ENCODE data around the gene TAF15.

Gene TAF15

DNA sequence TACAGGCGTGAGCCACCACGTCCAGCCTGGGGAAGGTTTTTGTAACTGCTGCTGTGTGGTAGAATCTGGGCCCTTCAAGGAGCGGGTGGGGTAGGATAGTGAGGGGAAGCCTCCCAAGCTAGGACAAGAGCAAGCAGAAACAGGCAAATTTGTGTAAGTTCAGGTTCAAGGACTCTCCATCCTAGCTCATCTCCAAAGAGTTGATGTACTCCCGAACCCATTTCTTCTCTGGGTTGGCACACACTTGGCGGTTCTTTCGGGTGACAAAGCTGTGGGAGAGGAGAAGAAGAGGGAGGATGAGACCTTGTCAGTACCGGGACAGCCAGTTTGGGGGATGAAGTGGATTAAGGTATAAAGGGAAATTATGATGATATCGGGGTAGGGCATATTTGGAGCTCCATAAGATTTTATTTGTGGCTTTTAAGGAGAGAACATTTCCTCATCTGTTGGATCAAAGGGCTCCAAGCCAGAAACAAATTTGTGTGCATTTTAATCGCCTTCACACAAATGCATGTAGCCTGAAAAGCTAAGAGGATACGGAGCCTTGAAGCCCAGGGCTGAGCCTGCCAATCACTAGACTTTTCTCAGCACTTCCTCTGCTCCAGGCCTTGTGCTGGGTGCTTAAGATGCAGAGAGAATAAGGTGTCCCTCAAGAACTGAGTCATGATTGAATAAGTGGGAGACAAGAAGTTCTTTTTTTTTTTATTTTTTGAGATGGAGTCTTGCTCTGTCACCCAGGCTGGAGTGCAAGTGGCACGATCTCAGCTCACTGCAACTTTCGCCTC lies 63.1 kb downstream of the TAF15 start:
- DNase-seq (ENCODE audit: low spot score), result no peak

DNA sequence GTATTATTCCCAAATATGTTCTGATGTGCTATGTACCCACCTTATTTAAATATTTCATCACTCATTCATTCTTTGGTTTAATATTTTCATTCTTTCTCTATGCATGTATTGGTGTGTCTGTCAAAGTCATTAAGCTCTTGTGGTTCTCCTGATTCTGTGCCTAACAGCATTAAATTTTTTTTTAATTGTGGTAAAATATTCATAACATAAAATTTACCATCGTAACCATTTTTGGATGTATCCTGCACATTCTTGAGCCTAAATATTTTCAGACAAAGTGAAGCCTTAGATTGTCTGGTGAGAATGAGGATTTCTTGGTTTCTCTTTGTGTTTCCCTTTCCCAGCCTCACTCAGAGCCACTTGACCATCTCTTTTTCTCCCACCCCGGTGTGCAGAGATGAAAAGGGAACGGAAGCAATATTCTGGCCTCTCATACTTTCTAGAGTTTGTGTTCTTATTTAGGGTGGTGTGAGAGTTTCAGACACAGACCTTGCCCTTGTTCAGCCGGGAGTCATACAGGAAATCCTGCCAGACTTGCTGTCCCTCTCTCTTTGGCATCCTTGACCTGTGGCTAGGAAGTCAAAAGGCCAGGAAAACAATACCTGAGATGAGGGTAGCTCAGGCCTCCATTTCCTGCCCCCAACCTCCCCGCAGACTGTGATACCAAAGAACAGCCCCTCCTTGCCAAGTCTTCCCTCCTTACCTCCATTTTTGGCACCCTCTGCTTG lies 66.0 kb downstream of the TAF15 start:
- DNase-seq (ENCODE audit: low spot score), result no peak

DNA sequence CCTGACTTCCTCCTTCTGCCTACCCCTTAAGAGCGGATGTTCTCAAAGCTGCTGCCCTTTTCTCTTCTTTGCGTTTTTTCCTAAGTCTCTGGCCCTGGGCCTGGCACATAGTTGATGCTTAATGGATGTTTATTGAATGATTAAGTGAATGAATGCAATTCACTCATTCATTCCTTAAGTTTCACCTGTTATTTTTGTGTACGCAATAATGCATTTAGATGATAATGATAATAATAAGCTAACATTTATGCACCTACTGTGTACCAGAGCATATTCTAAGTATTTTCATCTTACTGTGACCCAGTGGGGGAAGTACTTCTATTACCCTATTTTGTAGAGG lies 66.5 kb downstream of the TAF15 start:
- DNase-seq (ENCODE audit: low spot score), result no peak

GRCh38 chr17:35876534-35876933 lies 67.2 kb downstream of the TAF15 start:
- no peak for DNase-seq (ENCODE audit: low spot score)

DNA sequence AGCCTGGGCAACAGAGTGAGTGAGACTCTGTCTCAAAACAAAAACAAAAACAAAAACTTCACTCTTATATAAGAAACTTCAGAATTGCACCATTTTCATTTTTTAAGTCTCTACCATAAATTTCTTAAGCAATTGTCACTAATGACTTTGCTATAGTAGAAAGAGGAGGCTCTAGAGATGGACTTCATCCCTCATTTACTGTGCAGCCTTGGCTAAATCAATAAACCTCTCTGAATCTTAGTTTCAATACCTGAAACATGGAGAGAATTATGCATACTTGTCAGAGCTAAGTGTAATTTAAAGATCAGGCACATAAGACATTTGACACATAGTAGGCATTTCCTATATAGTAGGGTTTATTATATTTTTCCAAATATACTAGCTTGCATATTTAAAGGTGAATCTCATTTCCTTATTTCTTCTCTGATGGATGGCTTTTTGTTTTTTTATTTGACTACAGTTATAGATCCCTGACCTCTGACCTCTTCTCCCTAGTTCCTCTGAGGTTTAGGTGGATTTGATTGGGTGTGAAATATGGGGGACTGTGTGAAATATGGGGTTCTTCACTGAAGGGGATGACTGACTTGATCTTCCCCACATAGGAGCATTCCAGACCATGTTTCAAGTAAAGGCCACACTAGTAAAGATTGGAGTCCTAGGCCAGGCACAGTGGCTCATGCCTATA lies 68.2 kb downstream of the TAF15 start:
- no peak for DNase-seq (ENCODE audit: low spot score)

DNA sequence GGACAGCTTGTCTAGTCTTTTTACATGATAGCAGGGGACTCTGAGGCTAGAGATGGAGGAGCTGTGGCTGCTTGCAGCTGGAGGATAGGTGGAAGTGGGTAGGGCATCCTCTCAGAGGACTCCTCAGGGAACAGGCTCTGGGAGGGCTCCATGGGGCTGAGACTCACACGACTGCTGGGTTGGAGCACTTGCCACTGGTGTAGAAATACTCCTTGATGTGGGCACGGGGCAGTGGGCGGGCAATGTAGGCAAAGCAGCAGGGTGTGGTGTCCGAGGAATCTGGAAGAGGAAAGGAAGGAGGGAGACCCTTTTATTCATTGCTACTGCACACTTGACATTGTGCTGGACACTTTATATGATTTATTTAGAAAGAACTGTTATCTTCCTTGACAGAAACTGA lies 69.1 kb downstream of the TAF15 start:
- no peak for DNase-seq (ENCODE audit: low spot score)

GRCh38 chr17:35879773-35880654 lies 70.7 kb downstream of the TAF15 start, which contains the start of gene CCL5:
CCL5 (minus strand) TSS chr17:35880360.
- peak; percentile 55 for DNase-seq (ENCODE audit: low spot score)

GRCh38 chr17:35889241-35889640 lies 80.0 kb downstream of the TAF15 start:
- DNase-seq (ENCODE audit: low spot score), result peak; percentile 42

DNA sequence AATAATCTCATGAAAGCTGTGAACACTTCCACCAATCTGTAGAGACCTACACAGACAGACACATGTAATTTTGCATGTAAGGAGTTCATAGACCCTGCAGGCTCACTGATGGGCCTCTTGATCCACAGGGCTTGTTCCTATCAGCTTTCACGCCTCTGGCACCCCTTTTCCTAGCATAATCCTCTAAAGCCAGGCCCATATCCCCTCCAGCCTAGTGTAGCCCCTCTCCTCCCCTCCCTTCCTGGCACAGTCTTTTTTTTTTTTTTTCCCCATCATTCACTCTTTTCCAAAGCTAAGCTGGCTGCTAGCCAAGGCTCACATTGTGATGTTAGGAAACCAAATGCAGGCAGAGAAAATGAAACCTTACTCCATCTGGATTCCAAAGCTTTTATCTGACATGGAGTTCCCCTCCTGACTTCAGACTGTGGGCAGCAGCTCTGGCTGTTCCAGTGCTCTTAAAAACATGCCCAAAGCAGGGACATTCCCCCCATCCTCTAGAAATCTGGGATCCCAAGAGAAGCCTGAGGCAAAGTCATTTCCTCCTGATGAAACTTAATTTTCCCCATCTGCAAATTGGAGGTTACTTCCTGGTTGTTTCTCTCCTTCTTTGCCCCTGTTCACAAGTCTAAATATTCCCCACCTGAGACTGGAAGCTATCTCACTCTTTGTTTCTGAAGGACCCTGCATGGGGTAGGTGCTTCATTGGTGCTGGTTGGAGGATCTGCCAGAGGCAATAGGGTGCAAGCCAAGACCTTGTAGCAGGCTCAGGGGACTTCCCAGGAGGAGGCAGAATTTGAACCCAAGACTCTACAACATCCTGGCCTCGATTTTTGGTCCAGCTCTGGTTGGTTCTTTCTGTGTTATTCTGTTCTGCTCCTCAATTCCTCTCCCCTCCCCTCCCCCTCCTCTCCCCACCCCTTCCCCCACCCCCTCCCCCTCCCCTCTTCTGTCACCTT lies 80.8 kb downstream of the TAF15 start:
- DNase-seq (ENCODE audit: low spot score), result no peak

DNA sequence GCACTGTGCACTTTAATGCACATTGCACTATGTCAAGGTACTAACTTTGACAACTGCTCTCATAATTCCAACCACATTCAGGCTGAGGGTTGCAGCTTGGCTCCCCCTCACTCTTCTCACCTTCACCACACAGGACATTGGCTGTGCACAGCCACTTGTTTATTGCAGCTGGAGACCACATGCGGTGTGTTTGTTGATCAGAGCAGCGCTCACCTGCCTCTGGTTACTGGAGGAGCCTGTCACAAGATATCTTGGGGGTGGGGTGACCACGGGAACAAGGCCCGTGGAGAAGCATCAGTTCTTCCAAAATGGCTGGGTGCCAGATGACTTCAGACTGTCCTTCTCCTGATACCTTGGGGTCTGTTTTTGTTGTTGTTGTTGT lies 81.5 kb downstream of the TAF15 start:
- peak; percentile 82 for DNase-seq (ENCODE audit: low spot score)

DNA sequence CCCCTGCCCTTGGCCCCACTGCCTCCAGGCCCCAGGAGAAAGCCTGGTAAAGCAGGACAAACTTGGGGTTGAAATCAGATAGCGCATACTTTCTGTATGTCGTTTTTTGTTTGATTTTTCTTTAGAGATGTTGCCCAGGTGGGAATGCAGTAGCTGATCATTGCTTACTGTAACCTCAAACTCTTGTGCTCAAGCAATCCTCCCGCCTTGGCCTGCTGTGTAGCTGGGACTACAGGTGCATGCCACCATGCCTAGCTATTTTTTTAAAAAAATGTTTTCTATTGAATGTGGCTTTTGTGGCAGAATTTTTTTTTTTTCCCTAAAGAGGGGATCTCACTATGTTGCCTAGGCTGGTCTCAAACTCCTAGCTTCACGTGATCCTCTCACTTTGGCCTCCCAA lies 82.0 kb downstream of the TAF15 start:
- DNase-seq (ENCODE audit: low spot score), result peak; percentile 29

- peak; percentile 53 for DNase-seq (ENCODE audit: low spot score)
Observed at GRCh38 chr17:35892091-35893035, 83.1 kb downstream of the TAF15 start.

DNA sequence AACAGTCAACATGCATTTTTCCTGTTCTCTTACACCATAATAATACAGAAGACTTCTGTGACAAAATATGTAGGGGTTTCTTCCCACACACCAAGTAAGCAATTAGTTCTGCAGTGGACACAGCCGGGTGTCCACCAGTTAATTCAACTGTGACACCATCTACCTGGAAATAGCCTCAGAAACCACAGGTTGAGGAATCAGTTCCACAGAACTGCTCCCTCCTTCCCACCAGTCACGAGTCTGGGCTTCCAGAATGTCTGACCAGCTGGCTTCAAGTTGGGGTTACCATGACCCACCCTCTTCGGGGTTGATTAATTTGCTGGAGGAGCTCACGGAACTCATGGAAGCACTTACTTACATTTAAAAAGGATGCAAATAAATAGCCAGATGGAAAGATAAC lies 84.5 kb downstream of the TAF15 start:
- no peak for DNase-seq (ENCODE audit: low spot score)

DNA sequence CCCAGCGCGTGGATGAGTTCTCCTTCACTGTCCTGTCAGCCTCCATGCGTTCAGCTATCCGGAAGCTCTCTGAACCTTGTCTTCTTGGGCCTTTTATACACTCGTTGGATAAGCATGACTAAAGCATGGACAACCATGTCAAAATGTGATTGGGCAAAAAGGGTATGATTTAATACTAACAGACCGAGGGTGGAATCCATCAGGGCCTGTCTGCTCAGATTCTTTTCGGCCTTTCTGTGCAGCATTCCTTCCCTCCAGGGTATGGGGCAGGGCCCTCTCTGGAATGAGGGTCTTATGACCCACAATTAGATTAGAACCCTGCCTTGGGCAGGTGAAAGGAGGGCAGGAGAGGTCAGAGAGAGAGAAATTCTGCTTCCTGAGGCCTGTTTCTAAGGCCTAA lies 84.9 kb downstream of the TAF15 start:
- DNase-seq (ENCODE audit: low spot score), result no peak

- peak; percentile 51 for DNase-seq (ENCODE audit: low spot score)
Observed at GRCh38 chr17:35895636-35896587, 86.6 kb downstream of the TAF15 start.
